DOHH2 (cell line): ENCODE results near the gene URM1.

ENCODE experiments used
- CTCF ChIP-seq: fragments of 200-600 bp; sonication (generic); IDR thresholded peaks from one replicate; pipeline ENCODE4 v1.5.1; 2014; ENCODE audit warnings: antibody characterized with exemption, mild to moderate bottlenecking, low read depth, low read length; ENCODE audit not compliant: poor library complexity, severe bottlenecking
- EZH2phosphoT487 ChIP-seq: fragments of 200-600 bp; sonication (generic); IDR thresholded peaks from 2 replicates; pipeline ENCODE4 v1.6.1; 2017; ENCODE audit warnings: borderline replicate concordance, mild to moderate bottlenecking, antibody characterized with exemption, low read length, moderate library complexity, mixed read lengths

DNA sequence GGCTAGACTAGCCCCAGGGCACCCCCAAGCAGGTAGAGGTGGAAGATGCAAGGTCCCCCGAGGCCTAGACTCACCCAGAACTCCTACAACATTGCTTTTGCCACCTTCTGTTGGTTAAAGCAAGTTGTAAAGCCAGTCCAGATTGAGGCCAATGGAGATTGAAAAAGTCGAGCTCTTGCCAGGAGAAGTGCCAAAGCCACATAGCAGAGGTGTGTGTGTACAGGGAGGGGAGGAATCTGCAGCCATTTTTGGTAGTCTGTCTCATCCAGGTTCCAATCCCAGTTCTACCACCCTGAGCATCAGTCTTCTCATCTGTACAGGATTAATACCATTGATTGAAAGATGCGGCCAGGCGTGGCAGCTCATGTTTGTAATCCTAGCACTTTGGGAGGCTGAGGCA lies 12.3 kb upstream of the URM1 start:
- TF ChIP-seq CTCF (no peak), EZH2phosphoT487 (no peak)
